ENCODE data around the gene RFX3.

DNA sequence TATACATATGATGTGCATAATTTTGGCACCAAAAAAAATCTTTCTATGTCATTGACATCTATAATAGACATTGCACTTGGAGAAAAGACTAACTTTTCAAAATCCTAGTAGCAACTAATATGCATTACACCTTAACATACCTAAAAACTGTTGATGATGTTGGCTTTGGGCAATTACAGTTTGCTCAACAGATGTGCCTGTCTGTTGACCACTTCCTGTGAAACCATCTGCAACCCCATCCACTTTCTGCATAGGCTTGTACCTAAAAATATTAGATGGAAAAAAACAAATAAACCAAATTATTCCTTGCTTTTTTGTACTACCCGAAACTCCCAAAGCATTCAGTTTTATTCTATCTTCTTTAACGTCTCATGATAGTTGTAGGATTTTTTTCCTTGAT lies 248.6 kb downstream of the RFX3 start:
- TF ChIP-seq, protein P1, sequence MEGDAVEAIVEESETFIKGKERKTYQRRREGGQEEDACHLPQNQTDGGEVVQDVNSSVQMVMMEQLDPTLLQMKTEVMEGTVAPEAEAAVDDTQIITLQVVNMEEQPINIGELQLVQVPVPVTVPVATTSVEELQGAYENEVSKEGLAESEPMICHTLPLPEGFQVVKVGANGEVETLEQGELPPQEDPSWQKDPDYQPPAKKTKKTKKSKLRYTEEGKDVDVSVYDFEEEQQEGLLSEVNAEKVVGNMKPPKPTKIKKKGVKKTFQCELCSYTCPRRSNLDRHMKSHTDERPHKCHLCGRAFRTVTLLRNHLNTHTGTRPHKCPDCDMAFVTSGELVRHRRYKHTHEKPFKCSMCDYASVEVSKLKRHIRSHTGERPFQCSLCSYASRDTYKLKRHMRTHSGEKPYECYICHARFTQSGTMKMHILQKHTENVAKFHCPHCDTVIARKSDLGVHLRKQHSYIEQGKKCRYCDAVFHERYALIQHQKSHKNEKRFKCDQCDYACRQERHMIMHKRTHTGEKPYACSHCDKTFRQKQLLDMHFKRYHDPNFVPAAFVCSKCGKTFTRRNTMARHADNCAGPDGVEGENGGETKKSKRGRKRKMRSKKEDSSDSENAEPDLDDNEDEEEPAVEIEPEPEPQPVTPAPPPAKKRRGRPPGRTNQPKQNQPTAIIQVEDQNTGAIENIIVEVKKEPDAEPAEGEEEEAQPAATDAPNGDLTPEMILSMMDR (conservative IDR thresholded peaks at IDR 0.05 in 1 of 2, IDR thresholded peaks at IDR 0.05 in 1 of 2; ENCODE audit: low read depth in 1 of 2, low read length in 2 of 2): no peak
- TF ChIP-seq EZH2 (IDR thresholded peaks at IDR 0.05; ENCODE audit: low read length, missing control alignments): no peak
